SU-DHL-6 (cell line): ENCODE data around the gene AMFR.

Experiments
- EZH2phosphoT487 ChIP-seq: fragments of 200-600 bp; sonication (generic), shearing (Covaris generic); conservative IDR thresholded peaks from 2 replicates; pipeline ENCODE4 v1.6.1; 2018; ENCODE audit warnings: mild to moderate bottlenecking, antibody characterized with exemption, low read length, moderate library complexity, mixed read lengths
- TF ChIP-seq, protein P1 (sequence below): fragments of 200-600 bp; sonication (generic); IDR thresholded peaks from one replicate; pipeline ENCODE4 v1.5.1; 2017; ENCODE audit warnings: antibody characterized with exemption, mild to moderate bottlenecking, low read length, moderate library complexity; ENCODE audit not compliant: insufficient read depth, poor library complexity, severe bottlenecking

DNA sequence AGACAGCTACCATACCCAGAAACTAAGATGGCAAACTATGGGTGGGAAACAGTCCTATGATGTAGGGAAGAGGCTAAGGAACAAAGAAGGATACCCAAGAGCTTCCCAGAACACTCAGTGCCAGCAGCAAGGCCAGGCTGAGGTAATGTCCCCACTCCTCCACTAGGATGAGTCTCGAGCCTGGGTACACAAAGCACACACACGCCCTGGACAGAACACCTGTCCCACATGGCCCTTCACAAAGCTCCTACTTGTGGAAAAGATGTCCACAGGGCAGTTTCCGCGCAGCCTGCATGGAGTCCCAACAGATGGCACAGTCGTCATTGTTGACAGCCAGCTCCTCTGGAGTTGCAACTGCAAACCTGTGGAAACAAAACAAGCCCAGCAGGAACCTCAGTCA, 23.9 kb downstream of the AMFR start:
- TF ChIP-seq, protein P1, sequence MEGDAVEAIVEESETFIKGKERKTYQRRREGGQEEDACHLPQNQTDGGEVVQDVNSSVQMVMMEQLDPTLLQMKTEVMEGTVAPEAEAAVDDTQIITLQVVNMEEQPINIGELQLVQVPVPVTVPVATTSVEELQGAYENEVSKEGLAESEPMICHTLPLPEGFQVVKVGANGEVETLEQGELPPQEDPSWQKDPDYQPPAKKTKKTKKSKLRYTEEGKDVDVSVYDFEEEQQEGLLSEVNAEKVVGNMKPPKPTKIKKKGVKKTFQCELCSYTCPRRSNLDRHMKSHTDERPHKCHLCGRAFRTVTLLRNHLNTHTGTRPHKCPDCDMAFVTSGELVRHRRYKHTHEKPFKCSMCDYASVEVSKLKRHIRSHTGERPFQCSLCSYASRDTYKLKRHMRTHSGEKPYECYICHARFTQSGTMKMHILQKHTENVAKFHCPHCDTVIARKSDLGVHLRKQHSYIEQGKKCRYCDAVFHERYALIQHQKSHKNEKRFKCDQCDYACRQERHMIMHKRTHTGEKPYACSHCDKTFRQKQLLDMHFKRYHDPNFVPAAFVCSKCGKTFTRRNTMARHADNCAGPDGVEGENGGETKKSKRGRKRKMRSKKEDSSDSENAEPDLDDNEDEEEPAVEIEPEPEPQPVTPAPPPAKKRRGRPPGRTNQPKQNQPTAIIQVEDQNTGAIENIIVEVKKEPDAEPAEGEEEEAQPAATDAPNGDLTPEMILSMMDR = no peak
- no peak for TF ChIP-seq EZH2phosphoT487
